Chondrocyte (in vitro differentiated cells): ENCODE measurements around the gene EPS8. TPM values are rescaled to one million over a fixed set of nuclear protein-coding genes. Genes with fewer than 3 reads are reported as not detected.

Experiments
- DNase-seq: peaks from one replicate; pipeline ENCODE4 v3.0.0; 2021; ENCODE audit warnings: mixed read lengths, low spot score
- H3K27ac Mint-ChIP-seq: one replicate; pipeline ENCODE4 v1.8.0; 2021; ENCODE audit warnings: mild to moderate bottlenecking, moderate library complexity, mixed read lengths; ENCODE audit not compliant: unreplicated experiment
- H3K27me3 Mint-ChIP-seq: 2 replicates; pipeline ENCODE4 v1.8.0; 2021; ENCODE audit warnings: low read depth, mixed read lengths
- H3K36me3 Mint-ChIP-seq: 2 replicates; pipeline ENCODE4 v1.8.0; 2021; ENCODE audit warnings: low read depth, mixed read lengths
- H3K4me1 Mint-ChIP-seq: 2 replicates; pipeline ENCODE4 v1.8.0; 2021; ENCODE audit warnings: low read depth, mild to moderate bottlenecking, mixed read lengths
- H3K4me3 Mint-ChIP-seq: one replicate; pipeline ENCODE4 v1.8.0; 2021; ENCODE audit warnings: mild to moderate bottlenecking, moderate library complexity, mixed read lengths; ENCODE audit not compliant: unreplicated experiment
- H3K9me3 Mint-ChIP-seq: 2 replicates; pipeline ENCODE4 v1.8.0; 2021; ENCODE audit warnings: low read depth, mixed read lengths
- CTCF ChIP-seq: fragments of 200-600 bp; sonication (generic); IDR thresholded peaks from 2 replicates; pipeline ENCODE4 v1.5.0; 2021; ENCODE audit warnings: antibody characterized with exemption, mild to moderate bottlenecking, moderate library complexity
- total RNA-seq: library from RNA; stranded (reverse); gene quantifications from 3 replicates; pipeline ENCODE4 v1.2.1, GENCODE V29; 2021

Gene EPS8
- total RNA-seq, 1 donor from 2014 or later = 114 TPM

DNA sequence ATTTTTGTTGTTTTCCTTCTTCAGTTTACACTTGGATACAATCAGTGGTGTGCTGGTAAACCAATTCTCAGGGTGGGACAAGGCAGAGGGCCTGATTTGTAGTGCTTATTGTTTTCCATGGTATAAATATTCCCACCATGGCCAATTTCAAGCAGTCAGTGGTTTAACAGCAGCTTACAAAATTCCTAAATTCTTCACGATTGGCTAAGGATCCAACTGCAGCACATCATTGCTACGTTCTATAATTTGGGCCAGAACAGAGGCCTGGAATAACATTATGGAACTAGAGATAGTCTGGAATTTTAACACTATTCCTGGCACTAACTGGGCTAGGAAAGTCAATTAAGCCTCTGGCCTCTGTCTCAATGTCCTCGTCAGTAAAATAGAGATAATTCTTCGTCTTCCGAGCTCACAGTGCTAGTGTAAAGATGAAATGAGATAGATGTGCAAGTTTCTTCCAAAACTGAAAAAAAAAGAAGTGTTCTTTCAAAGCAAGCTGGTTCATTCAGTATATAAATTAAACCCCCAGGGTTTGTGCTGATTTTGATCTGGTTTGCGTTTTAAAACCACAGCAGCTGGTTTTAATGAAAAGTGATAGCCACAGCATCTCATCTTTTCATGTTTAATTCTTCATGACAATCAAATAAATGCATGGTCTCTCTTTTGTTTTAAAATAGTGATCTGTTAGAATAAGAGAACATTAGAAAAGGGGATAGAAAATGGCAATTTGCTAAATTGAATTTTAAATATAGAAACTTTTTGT lies 104.1 kb downstream of the EPS8 start:
- H3K4me1 Mint-ChIP-seq = peaks cover 72% of the 10 kb centered on the region
- no peaks in the 10 kb centered on the region for H3K9me3 Mint-ChIP-seq
- peaks cover 5% of the 10 kb centered on the region for H3K36me3 Mint-ChIP-seq
- TF ChIP-seq CTCF = no peak
- H3K27me3 Mint-ChIP-seq = no peaks in the 10 kb centered on the region
- DNase-seq = no peak
- no peak overlapping the region for H3K4me3 Mint-ChIP-seq
- H3K27ac Mint-ChIP-seq = peak overlapping the region; percentile 49

- TF ChIP-seq CTCF = no peak
- H3K4me1 Mint-ChIP-seq = peaks cover 66% of the 10 kb centered on the region
- DNase-seq = no peak
- peak overlapping the region; percentile 3 for H3K27ac Mint-ChIP-seq
- H3K9me3 Mint-ChIP-seq = no peaks in the 10 kb centered on the region
- no peaks in the 10 kb centered on the region for H3K27me3 Mint-ChIP-seq
- peaks cover 7% of the 10 kb centered on the region for H3K36me3 Mint-ChIP-seq
- H3K4me3 Mint-ChIP-seq = no peak overlapping the region
Observed at GRCh38 chr12:15682826-15683225, 106.4 kb downstream of the EPS8 start.

DNA sequence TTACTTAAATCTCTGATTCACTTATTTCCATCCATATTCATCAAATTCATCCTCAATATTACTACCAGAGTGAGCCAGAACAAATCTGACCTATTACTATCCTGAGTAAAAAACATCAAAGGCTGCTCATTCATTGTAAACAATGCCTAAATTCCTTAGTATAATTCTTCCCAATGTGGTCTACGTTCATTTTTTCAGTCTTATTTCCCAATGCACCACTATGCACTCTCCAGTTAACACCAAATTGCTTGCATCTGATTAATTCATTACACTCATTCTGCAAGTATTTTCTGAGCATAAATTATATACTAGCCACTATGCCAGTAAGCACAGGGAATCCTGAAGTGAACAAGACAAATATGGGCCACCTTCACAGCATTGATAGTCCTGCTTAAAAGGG lies 110.0 kb downstream of the EPS8 start:
- H3K4me3 Mint-ChIP-seq = no peak overlapping the region
- peaks cover 58% of the 10 kb centered on the region for H3K4me1 Mint-ChIP-seq
- H3K9me3 Mint-ChIP-seq = no peaks in the 10 kb centered on the region
- H3K36me3 Mint-ChIP-seq = peaks cover 7% of the 10 kb centered on the region
- no peak for DNase-seq
- H3K27me3 Mint-ChIP-seq = no peaks in the 10 kb centered on the region
- H3K27ac Mint-ChIP-seq = no peak overlapping the region
- TF ChIP-seq CTCF = no peak

DNA sequence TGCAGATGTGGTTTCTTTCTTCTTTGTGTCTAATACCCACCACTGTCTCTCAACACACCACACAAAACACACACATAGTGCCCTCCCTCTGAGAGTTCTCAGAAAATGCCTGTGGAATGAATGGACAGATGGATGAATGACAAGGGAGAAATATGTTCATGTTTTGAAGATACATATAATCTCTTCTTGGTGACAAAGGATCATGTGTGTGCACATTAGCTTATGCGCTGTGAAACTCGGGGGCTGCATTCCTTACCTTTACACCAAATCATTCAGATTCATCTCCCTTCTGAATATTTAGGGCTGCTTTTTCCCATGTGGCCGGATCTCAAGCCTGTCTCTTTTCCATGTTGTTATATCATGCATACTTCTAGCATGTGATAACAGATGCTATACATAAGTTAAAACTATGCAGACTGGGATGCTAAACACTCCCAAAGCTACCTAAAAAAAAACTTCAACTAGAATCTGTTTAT lies 111.4 kb downstream of the EPS8 start:
- TF ChIP-seq CTCF = no peak
- DNase-seq = no peak
- no peaks in the 10 kb centered on the region for H3K9me3 Mint-ChIP-seq
- H3K4me1 Mint-ChIP-seq = peaks cover 58% of the 10 kb centered on the region
- H3K27me3 Mint-ChIP-seq = no peaks in the 10 kb centered on the region
- peaks cover 7% of the 10 kb centered on the region for H3K36me3 Mint-ChIP-seq
- peak overlapping the region; percentile 15 for H3K27ac Mint-ChIP-seq
- H3K4me3 Mint-ChIP-seq = no peak overlapping the region

DNA sequence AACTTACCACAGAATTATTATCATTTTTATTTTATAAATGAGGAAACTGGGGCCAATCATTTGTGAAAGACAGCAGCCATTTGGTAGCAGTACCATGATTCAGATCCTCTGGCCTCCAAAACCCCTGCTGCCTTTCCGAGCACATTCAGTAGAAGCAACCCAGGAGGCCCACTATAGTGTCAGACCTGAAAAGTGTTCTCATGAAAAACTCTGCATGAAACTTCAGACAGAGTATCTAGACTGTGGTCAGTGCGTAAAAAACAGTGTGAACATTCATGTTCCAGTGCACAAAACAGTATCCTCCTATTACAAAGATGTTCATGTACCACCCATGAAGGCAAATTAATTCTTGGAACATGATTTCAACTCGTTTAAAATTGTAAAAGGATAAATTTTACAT lies 112.0 kb downstream of the EPS8 start:
- no peak overlapping the region for H3K4me3 Mint-ChIP-seq
- H3K27me3 Mint-ChIP-seq = no peaks in the 10 kb centered on the region
- no peak for TF ChIP-seq CTCF
- no peak for DNase-seq
- peaks cover 8% of the 10 kb centered on the region for H3K36me3 Mint-ChIP-seq
- H3K4me1 Mint-ChIP-seq = peaks cover 57% of the 10 kb centered on the region
- no peaks in the 10 kb centered on the region for H3K9me3 Mint-ChIP-seq
- H3K27ac Mint-ChIP-seq = peak overlapping the region; percentile 15
